KMS-11 (cell line): Measurements from ENCODE around the gene OXCT1.

Experiments
- H2AFZ ChIP-seq: fragments of 200-600 bp; sonication (generic); 2 replicates; pipeline ENCODE4 v1.6.1; 2016; ENCODE audit warnings: antibody characterized with exemption, mixed run types, low read depth
- H3K27ac ChIP-seq: fragments of 200-600 bp; sonication (generic); 2 replicates; pipeline ENCODE4 v1.6.1; 2016; ENCODE audit warnings: mild to moderate bottlenecking, mixed run types
- H3K27me3 ChIP-seq: fragments of 200-600 bp; sonication (generic); 2 replicates; pipeline ENCODE4 v1.6.1; 2017; ENCODE audit warnings: mild to moderate bottlenecking, low read depth, mixed run types, moderate library complexity; ENCODE audit not compliant: insufficient read depth
- H3K36me3 ChIP-seq: fragments of 200-600 bp; sonication (generic); 2 replicates; pipeline ENCODE4 v1.6.1; 2017; ENCODE audit warnings: mild to moderate bottlenecking, mixed run types; ENCODE audit not compliant: insufficient read depth
- H3K4me1 ChIP-seq: fragments of 200-600 bp; sonication (generic); 2 replicates; pipeline ENCODE4 v1.6.1; 2016; ENCODE audit warnings: mild to moderate bottlenecking, low read depth, mixed run types; ENCODE audit not compliant: poor library complexity, severe bottlenecking
- H3K4me2 ChIP-seq: fragments of 200-600 bp; sonication (generic); 2 replicates; pipeline ENCODE4 v1.7.0; 2016; ENCODE audit warnings: mild to moderate bottlenecking, mixed run types
- H3K4me3 ChIP-seq: fragments of 200-600 bp; sonication (generic); IDR thresholded peaks from 2 replicates; pipeline ENCODE4 v1.6.1; 2017; ENCODE audit warnings: low read depth, low read length, mixed read lengths; ENCODE audit not compliant: insufficient read depth
- H3K79me2 ChIP-seq: fragments of 200-600 bp; sonication (generic); 2 replicates; pipeline ENCODE4 v1.6.1; 2016; ENCODE audit warnings: low read depth, mixed run types; ENCODE audit not compliant: insufficient read depth
- H3K9ac ChIP-seq: fragments of 200-600 bp; sonication (generic); 2 replicates; pipeline ENCODE4 v1.6.1; 2016; ENCODE audit warnings: mild to moderate bottlenecking, mixed run types
- H4K20me1 ChIP-seq: fragments of 200-600 bp; sonication (generic); 2 replicates; pipeline ENCODE4 v1.6.1; 2016; ENCODE audit warnings: mild to moderate bottlenecking, mixed run types; ENCODE audit not compliant: insufficient read depth
- CTCF ChIP-seq: fragments of 200-600 bp; sonication (generic); conservative IDR thresholded peaks from 2 replicates; pipeline ENCODE4 v1.6.1; 2017; ENCODE audit warnings: low read depth, mild to moderate bottlenecking, antibody characterized with exemption, low read length, moderate library complexity, mixed read lengths

The OXCT1 gene

DNA sequence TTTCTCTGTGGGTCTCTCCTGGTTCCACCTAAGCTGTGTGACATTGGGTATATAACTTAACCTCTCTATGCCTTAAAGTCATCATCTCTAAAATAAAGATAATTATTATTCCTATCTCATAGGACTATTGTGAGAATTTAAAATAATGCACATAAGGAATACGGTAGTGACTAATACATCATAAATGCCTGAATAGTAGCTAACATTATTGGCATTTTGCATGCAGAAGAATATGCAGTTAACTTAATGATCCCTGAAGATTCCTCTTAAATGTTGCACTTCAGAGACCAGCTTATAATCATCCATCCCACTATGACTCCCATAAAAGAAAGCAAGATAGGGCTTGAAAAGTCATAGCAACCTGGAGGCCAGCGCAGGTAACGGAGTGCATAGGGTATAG is 32.4 kb downstream of the OXCT1 start:
- Histone ChIP-seq H3K4me2 (no peak overlapping the region), H4K20me1 (no peaks in the 10 kb centered on the region), H3K36me3 (no peaks in the 10 kb centered on the region), H3K79me2 (no peaks in the 10 kb centered on the region), H3K4me1 (peaks cover 6% of the 10 kb centered on the region), H3K4me3 (no peak overlapping the region), H3K27ac (no peak overlapping the region), H3K27me3 (no peaks in the 10 kb centered on the region), H3K9ac (no peak overlapping the region), H2AFZ (no peak overlapping the region)
- no peak for TF ChIP-seq CTCF

GRCh38 chr5:41835645-41836044 is 34.6 kb downstream of the OXCT1 start:
- no peaks in the 10 kb centered on the region for H3K36me3 ChIP-seq
- no peak for TF ChIP-seq CTCF

DNA sequence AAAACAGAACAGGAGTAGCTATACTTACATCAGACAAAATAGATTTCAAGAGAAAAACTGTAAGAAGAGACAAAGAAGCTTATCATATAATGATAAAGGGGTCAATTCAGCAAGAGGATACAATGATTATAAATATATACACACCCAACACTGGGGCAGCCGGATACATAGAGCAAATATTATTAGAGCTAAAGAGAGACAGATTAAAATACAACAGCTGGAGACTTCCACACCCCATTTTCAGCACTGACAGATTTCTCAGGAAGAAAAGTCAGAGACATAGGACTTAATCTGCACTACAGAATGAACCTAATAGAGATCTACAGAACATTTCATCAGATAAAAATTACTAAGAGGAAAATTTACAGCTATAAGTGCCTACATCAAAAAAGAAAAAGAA is 35.7 kb downstream of the OXCT1 start:
- TF ChIP-seq CTCF: no peak
- H3K4me3 ChIP-seq: no peak overlapping the region
- no peaks in the 10 kb centered on the region for H4K20me1 ChIP-seq
- no peak overlapping the region for H3K9ac ChIP-seq
- H2AFZ ChIP-seq: no peak overlapping the region
- no peak overlapping the region for H3K27ac ChIP-seq
- no peaks in the 10 kb centered on the region for H3K27me3 ChIP-seq
- peaks cover 11% of the 10 kb centered on the region for H3K4me1 ChIP-seq
- H3K36me3 ChIP-seq: no peaks in the 10 kb centered on the region
- no peak overlapping the region for H3K4me2 ChIP-seq
- H3K79me2 ChIP-seq: no peaks in the 10 kb centered on the region

More at GRCh38 chr5:41835645-41836044, 34.6 kb downstream of the OXCT1 start:
- H3K4me1 ChIP-seq: peaks cover 11% of the 10 kb centered on the region
- no peaks in the 10 kb centered on the region for H3K27me3 ChIP-seq
- no peak overlapping the region for H3K4me3 ChIP-seq
- no peak overlapping the region for H3K9ac ChIP-seq
- H3K4me2 ChIP-seq: no peak overlapping the region
- H4K20me1 ChIP-seq: no peaks in the 10 kb centered on the region
- H3K27ac ChIP-seq: no peak overlapping the region; the same call in 1 of the 2 replicates
- H3K79me2 ChIP-seq: no peaks in the 10 kb centered on the region
- H2AFZ ChIP-seq: no peak overlapping the region

- no peak overlapping the region for H3K27ac ChIP-seq
- no peaks in the 10 kb centered on the region for H3K79me2 ChIP-seq
- H3K4me1 ChIP-seq: peaks cover 11% of the 10 kb centered on the region
- no peaks in the 10 kb centered on the region for H3K36me3 ChIP-seq
- no peaks in the 10 kb centered on the region for H4K20me1 ChIP-seq
- no peak overlapping the region for H2AFZ ChIP-seq
- no peaks in the 10 kb centered on the region for H3K27me3 ChIP-seq
- no peak overlapping the region for H3K4me3 ChIP-seq
- no peak for TF ChIP-seq CTCF
- H3K9ac ChIP-seq: no peak overlapping the region
- no peak overlapping the region for H3K4me2 ChIP-seq
These were observed 37.8 kb downstream of the OXCT1 start for GRCh38 chr5:41832430-41832829.

DNA sequence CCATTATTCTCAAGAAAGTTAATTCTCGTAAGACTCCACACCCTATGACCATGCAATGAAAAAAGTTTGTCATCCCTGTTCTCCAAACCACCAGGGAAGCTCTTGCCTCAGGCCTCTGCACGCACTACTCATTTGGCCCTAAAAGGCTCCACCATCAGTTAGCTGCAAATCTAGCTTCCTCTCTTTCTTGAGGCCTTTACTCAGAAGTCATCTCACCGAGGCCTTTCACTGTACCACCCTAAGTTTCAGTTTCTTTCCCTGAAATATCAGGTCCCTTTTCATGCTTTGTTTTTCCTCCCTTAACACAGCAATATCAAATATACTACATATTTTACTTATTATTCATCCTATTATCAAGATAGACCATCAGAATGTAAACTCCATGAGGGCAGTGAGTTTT is 39.1 kb downstream of the OXCT1 start:
- H3K36me3 ChIP-seq: no peaks in the 10 kb centered on the region
- H3K4me1 ChIP-seq: peaks cover 11% of the 10 kb centered on the region
- TF ChIP-seq CTCF: no peak
- H2AFZ ChIP-seq: no peak overlapping the region
- H3K27ac ChIP-seq: no peak overlapping the region
- no peak overlapping the region for H3K4me3 ChIP-seq
- no peaks in the 10 kb centered on the region for H3K79me2 ChIP-seq
- H3K4me2 ChIP-seq: no peak overlapping the region
- H3K9ac ChIP-seq: no peak overlapping the region
- no peaks in the 10 kb centered on the region for H3K27me3 ChIP-seq
- H4K20me1 ChIP-seq: no peaks in the 10 kb centered on the region
